Spleen (tissue), 7 donors: ENCODE results near the gene KRT8.

ENCODE experiments used
- POLR2A ChIP-seq, 3 donors: fragments of 450-650 bp; IDR thresholded peaks; one replicate each; pipeline ENCODE4 v1.5.1; 2017; ENCODE audit warnings: antibody characterized with exemption in 3 of 3, mild to moderate bottlenecking in 1 of 3
- POLR2AphosphoS5 ChIP-seq, 3 donors: sonication (generic); formaldehyde crosslinking; IDR thresholded peaks; one replicate each; pipeline ENCODE4 v1.5.1; 2017; ENCODE audit warnings: antibody characterized with exemption in 3 of 3
- TF ChIP-seq, protein P1 (sequence below), 11 experiments: fragments of 200-600 bp in 7 of 11; fragments of 450-650 bp in 4 of 11; sonication (generic) in 4 of 11; IDR thresholded peaks in 8 of 11; conservative IDR thresholded peaks in 3 of 11; 1 replicate in 7 of 11; 2 replicates in 4 of 11; pipeline versions ENCODE4 v1.4.0 to v1.8.0; 2016 to 2021; ENCODE audit warnings: antibody characterized with exemption in 11 of 11, inconsistent platforms in 4 of 11, mild to moderate bottlenecking in 1 of 11
- donor health status: DM: no; HTN: no; CAD: no; lungs with moderate emphysema.
- donor health status: DM: no; HTN: no; CAD: no.
- donor health status: DM: no; HTN: no; CAD: no.

DNA sequence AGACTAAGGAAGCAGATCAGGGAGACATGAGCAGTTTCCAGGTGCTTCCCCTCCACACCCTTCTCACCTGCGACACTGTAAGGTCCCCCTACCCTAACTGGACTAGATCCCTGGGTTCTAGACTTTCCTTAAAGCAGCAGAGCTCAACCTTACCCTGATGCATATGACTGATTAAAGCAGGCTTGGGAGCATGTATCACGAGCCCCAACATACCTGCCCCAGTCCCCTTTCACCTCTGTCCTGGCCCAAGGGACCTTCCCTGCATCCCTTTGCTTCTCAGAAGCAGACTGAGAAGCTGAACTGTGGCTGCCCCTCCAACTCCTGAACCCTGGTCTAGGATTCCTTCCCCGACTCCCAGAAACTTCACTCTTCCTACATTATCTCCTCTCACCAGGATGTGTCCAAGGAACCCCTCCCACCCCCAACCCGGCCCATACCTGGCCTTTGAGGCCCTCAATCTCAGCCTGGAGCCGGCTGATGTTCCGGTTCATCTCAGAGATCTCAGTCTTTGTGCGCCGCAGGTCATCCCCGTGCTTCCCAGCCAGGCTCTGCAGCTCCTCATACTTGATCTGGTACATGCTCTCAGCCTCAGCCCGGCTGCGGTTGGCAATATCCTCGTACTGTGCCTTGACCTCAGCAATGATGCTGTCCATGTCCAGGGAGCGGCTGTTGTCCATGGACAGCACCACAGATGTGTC, 5.4 kb downstream of the KRT8 start:
- TF ChIP-seq, protein P1, sequence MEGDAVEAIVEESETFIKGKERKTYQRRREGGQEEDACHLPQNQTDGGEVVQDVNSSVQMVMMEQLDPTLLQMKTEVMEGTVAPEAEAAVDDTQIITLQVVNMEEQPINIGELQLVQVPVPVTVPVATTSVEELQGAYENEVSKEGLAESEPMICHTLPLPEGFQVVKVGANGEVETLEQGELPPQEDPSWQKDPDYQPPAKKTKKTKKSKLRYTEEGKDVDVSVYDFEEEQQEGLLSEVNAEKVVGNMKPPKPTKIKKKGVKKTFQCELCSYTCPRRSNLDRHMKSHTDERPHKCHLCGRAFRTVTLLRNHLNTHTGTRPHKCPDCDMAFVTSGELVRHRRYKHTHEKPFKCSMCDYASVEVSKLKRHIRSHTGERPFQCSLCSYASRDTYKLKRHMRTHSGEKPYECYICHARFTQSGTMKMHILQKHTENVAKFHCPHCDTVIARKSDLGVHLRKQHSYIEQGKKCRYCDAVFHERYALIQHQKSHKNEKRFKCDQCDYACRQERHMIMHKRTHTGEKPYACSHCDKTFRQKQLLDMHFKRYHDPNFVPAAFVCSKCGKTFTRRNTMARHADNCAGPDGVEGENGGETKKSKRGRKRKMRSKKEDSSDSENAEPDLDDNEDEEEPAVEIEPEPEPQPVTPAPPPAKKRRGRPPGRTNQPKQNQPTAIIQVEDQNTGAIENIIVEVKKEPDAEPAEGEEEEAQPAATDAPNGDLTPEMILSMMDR (IDR thresholded peaks at IDR 0.05 in 8 of 11, conservative IDR thresholded peaks at IDR 0.05 in 3 of 11) = no peak
- TF ChIP-seq POLR2A (IDR thresholded peaks at IDR 0.05) = no peak
- no peak for TF ChIP-seq POLR2AphosphoS5 (IDR thresholded peaks at IDR 0.05)
